Stimulated activated CD8-positive, alpha-beta memory T cell treated with anti-CD3 and anti-CD28 coated beads, Interleukin-4, amount 100 ng/mL, for 24 hours (primary cell): Measurements from ENCODE around the gene PTPRE.

Experiments
- DNase-seq: peaks from one replicate; pipeline ENCODE4 v3.0.0-alpha.2; 2020; ENCODE audit warnings: low read depth

The PTPRE gene

GRCh38 chr10:128026615-128027300 is 119.9 kb downstream of the PTPRE start:
- no peak for DNase-seq

- DNase-seq, result no peak
Measured at GRCh38 chr10:128027306-128027705, 120.4 kb downstream of the PTPRE start.

GRCh38 chr10:128027822-128028507 is 121.1 kb downstream of the PTPRE start:
- DNase-seq, result no peak

GRCh38 chr10:128028508-128029289 is 121.8 kb downstream of the PTPRE start:
- DNase-seq, result no peak

- no peak for DNase-seq
Measured at GRCh38 chr10:128029290-128029651, 122.4 kb downstream of the PTPRE start.

GRCh38 chr10:128029731-128030369 is 122.9 kb downstream of the PTPRE start:
- DNase-seq, result no peak

GRCh38 chr10:128030498-128031072 is 123.7 kb downstream of the PTPRE start:
- DNase-seq, result no peak

- no peak for DNase-seq
Measured at GRCh38 chr10:128031216-128031615, 124.3 kb downstream of the PTPRE start.

GRCh38 chr10:128032466-128032865 is 125.6 kb downstream of the PTPRE start:
- no peak for DNase-seq

- DNase-seq, result no peak
Measured at GRCh38 chr10:128035557-128035973, 128.7 kb downstream of the PTPRE start.

- DNase-seq, result no peak
Measured at GRCh38 chr10:128036011-128036615, 129.2 kb downstream of the PTPRE start.

- no peak for DNase-seq
Measured at GRCh38 chr10:128036746-128037543, 130.0 kb downstream of the PTPRE start.

GRCh38 chr10:128040096-128040495 is 133.2 kb downstream of the PTPRE start:
- DNase-seq, result no peak

GRCh38 chr10:128040681-128041080 is 133.8 kb downstream of the PTPRE start:
- no peak for DNase-seq

- no peak for DNase-seq
Measured at GRCh38 chr10:128042131-128042610, 135.3 kb downstream of the PTPRE start.

- DNase-seq, result no peak
Measured at GRCh38 chr10:128043259-128044045, 136.5 kb downstream of the PTPRE start.

- DNase-seq, result no peak
Measured at GRCh38 chr10:128044186-128044585, 137.3 kb downstream of the PTPRE start.

- DNase-seq, result no peak
Measured at GRCh38 chr10:128044961-128045832, 138.3 kb downstream of the PTPRE start.

GRCh38 chr10:128045833-128046120 is 138.9 kb downstream of the PTPRE start:
- no peak for DNase-seq
